ENCODE results near the gene HLA-G.

DNA sequence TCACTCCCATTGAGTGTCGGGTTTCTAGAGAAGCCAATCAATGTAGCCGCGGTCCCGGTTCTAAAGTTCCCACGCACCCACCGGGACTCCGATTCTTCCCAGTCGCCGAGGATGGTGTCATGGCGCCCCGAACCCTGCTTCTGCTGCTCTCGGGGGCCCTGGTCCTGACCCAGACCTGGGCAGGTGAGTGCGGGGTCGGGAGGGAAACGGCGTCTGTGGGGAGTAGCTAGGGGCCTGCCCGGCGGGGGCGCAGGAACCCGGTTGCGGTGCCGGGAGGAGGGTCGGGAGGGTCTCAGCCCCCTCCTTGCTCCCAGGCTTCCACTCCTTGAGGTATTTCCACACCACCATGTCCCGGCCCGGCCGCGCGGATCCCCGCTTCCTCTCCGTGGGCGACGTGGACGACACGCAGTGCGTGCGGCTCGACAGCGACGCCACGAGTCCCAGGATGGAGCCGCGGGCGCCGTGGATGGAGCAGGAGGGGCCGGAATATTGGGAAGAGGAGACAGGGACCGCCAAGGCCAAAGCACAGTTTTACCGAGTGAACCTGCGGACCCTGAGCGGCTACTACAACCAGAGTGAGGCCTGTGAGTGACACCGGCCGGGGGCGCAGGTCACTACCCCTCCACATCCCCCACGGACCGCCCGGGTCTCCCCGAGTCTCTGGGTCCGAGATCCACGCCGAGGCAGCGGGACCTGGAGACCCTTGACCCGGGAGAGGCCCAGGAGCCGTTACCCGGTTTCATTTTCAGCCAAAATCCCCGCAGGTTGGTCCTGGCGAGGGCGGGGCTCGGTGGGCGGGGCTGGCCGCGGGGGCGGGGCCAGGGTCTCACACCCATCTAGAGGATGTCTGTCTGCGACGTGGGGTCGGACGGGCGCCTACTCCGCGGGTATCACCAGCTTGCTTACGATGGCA, 35.2 kb upstream of the HLA-G start:
- TF ChIP-seq EZH2phosphoT487 (IDR thresholded peaks at IDR 0.05; ENCODE audit: insufficient read depth, low read depth) (no peak), EZH2 (IDR thresholded peaks at IDR 0.05; ENCODE audit: insufficient read depth, poor library complexity, severe bottlenecking) (no peak)
